Measurements from ENCODE around the gene CRAMP1. TPM values are rescaled to one million over a fixed set of nuclear protein-coding genes. Genes with fewer than 3 reads are reported as not detected.

The CRAMP1 gene
- total RNA-seq, 4 donors from 2014 or later = 5.2 to 9.9 (median 8.0) TPM

DNA sequence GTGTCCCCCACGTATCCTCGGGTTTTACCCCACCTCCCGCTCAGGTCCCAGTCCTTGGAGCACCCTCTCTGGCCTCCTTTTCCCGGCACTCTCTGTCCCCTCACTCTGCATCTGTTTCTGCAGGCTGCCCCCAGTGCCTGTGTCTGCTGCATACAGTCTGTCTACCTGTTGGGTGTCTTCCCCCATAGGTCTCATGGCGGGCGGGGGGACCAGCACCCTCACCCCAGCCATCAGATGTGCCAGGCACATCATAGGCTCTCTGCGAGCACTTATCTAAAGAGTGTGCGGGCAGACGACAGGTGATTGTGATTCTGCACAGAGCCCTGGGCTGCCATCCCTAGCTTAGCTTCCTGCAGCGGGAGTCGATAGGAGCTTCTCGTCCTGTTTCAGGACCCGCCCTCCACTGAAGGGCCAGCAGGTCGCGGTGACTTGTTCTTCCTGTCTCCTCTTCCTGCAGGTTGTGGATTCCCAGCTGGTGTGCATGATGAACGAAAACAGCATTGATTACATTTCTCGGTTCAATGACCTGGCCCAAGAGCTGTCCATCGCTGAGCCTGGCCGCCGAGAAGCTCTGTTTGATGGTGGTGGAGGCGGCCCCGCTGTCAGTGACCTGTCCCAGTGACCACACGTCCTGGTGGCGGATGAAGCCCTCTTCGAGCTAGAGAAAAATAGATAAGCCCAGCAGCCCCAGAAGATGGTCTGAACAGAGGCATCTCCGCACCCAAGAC is 61.4 kb downstream of the CRAMP1 start:
- Histone ChIP-seq H3K27me3 (no peaks in the 10 kb centered on the region), H3K36me3 (peaks cover 29 to 80% (median 43%) of the 10 kb centered on the region in 3 donors), H3K27ac (no peak overlapping the region), H3K4me3 (no peak overlapping the region), H3K4me1 (peaks cover 0 to 9% (median 0%) of the 10 kb centered on the region in 3 donors), H3K9me3 (no peaks in the 10 kb centered on the region)
- intact Hi-C loops (cut with DNase I) = no loop called here
- DNase-seq = no peak
- TF ChIP-seq, protein P1, sequence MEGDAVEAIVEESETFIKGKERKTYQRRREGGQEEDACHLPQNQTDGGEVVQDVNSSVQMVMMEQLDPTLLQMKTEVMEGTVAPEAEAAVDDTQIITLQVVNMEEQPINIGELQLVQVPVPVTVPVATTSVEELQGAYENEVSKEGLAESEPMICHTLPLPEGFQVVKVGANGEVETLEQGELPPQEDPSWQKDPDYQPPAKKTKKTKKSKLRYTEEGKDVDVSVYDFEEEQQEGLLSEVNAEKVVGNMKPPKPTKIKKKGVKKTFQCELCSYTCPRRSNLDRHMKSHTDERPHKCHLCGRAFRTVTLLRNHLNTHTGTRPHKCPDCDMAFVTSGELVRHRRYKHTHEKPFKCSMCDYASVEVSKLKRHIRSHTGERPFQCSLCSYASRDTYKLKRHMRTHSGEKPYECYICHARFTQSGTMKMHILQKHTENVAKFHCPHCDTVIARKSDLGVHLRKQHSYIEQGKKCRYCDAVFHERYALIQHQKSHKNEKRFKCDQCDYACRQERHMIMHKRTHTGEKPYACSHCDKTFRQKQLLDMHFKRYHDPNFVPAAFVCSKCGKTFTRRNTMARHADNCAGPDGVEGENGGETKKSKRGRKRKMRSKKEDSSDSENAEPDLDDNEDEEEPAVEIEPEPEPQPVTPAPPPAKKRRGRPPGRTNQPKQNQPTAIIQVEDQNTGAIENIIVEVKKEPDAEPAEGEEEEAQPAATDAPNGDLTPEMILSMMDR (IDR thresholded peaks at IDR 0.05) = no peak
- no peak for TF ChIP-seq POLR2A (IDR thresholded peaks at IDR 0.05)
- WGBS, 2 donors = 83 to 94% methylated on average over 8 to 18 of the region's 26 CpGs

DNA sequence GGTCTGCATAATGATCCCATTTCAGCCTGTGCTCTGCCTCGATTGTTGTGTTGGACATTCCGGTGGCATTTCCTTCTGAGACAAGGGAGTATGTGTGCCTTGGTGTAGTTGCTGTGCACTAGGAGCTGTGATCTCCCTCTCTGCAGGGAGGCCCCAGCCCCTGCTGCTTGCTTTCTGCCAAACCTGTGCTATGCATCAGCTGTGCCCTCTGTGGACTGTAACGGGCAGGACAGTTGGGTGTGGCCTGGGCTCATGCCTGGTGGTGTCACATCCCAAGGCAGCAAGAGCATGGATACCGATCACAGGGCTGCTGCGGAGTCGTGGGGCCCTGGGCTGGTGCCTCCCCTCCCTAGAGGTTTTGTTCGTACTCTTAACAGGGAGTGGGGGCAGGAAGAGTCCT is 62.1 kb downstream of the CRAMP1 start:
- Histone ChIP-seq H3K9me3 (no peaks in the 10 kb centered on the region), H3K4me1 (peaks cover 4 to 16% (median 5%) of the 10 kb centered on the region in 3 donors), H3K27me3 (no peaks in the 10 kb centered on the region), H3K36me3 (peaks cover 22 to 72% (median 36%) of the 10 kb centered on the region in 3 donors), H3K27ac (no peak overlapping the region), H3K4me3 (no peak overlapping the region)
- no peak for TF ChIP-seq POLR2A (IDR thresholded peaks at IDR 0.05)
- TF ChIP-seq, protein P1 (IDR thresholded peaks at IDR 0.05) = no peak
- DNase-seq = no peak
- WGBS, 2 donors = 90 to 94% methylated on average over 3 to 6 of the region's 7 CpGs
- intact Hi-C loops (cut with DNase I) = no loop called here

DNA sequence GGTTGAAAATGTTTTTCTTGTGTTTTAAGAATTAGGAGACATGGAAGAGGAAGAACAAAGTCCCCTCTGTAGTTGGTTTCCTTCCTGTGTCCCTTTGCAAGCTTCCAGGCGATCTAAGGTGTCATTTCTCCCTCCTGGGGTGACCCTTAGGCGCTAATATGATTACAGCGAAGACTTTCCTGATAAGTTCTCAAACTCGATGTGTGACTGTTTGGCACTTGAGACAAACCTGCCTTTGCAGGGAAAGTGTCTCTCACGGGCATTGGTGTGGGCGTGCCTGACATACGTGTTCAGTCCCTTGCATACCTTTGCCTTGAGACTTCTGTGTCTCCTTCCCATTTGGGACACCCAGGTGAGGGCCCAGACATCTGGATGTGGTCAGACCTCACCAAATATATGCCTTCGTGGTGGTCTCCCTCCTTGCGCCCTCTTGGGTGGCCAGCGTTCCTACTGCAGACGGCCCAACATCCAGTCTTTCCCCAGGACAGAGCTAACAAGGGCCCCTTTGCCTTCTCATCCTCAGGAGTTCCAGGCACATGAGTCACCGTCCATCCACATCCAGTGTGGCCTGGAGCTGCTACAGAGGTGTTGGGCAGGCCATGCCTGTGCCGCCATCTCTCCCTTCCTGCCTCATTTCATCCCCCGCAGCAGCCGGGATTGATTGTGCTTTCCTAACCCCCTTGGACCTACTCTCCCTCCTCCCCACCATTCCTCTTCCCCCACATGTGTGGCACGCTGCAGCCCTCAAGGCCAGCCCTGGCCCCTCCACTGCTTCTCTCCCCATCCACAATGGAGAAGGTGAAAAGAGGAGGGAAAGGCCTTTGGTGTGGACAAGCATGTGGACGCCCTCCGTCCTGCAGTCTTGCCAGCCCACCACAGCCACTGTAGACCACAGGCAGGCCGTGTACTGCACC is 62.8 kb downstream of the CRAMP1 start:
- H3K36me3 ChIP-seq = peaks cover 15 to 65% (median 29%) of the 10 kb centered on the region in 3 donors
- WGBS, 2 donors = 89 to 92% methylated on average over 15 to 19 of the region's 19 CpGs
- intact Hi-C loops (cut with DNase I) = no loop called here
- no peak overlapping the region for H3K4me3 ChIP-seq
- no peak for DNase-seq
- no peak overlapping the region for H3K27ac ChIP-seq
- TF ChIP-seq POLR2A (IDR thresholded peaks at IDR 0.05) = no peak
- TF ChIP-seq, protein P1 (IDR thresholded peaks at IDR 0.05) = no peak
- no peaks in the 10 kb centered on the region for H3K27me3 ChIP-seq
- H3K4me1 ChIP-seq = peaks cover 8 to 23% (median 11%) of the 10 kb centered on the region in 3 donors
- no peaks in the 10 kb centered on the region for H3K9me3 ChIP-seq

DNA sequence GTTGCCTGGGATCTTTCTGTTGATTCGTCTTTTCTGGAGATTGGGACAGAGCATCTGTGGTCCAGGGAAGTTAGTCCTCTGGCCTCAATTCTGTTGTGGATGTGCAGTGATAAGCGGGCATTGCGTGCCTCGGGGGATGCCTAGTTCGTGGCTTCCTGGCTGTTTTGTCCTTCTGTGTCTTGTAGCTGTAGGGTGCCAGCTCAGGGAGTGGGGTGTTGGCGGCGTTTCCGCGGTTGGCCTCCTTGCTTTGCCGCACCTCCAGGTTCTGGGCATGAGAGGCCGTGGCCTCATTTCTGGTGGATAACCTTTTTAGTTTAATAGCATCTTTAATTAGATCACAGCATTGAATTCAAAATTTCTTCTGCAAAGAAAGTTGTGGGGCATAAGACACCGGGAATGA is 64.5 kb downstream of the CRAMP1 start:
- intact Hi-C loops (cut with DNase I) = no loop called here
- 81 to 100% methylated on average over 3 to 6 of the region's 12 CpGs for WGBS, 2 donors
- Histone ChIP-seq H3K27ac (no peak overlapping the region), H3K36me3 (peaks cover 8 to 49% (median 16%) of the 10 kb centered on the region in 3 donors), H3K9me3 (no peaks in the 10 kb centered on the region), H3K4me3 (no peak overlapping the region), H3K27me3 (no peaks in the 10 kb centered on the region), H3K4me1 (peaks cover 13 to 40% (median 17%) of the 10 kb centered on the region in 3 donors)
- no peak for DNase-seq
- TF ChIP-seq POLR2A (IDR thresholded peaks at IDR 0.05) = no peak
- TF ChIP-seq, protein P1 (IDR thresholded peaks at IDR 0.05) = no peak

DNA sequence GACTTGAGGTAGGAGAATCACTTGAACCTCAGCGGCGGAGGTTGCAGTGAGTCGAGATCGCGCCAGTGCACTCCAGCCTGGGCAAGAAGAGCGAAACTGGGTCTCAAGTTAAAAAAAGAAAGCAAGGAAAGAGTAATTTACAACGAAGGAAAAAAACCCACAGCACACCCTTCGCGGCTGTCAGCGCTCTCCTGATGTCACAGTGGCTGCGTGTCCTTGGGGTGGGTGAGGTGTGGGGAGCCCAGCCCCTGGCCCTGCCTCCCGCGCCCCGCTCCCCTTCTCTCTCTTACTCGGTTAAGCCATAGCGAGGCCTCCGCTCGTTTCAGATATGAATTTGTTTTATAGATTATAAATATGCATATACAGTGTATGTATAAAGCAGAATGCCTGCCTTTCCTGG is 65.2 kb downstream of the CRAMP1 start:
- intact Hi-C loops (cut with DNase I) = no loop called here
- Histone ChIP-seq H3K4me3 (peak overlapping the region in 2 of 4 donors; percentile 80 to 94), H3K9me3 (no peaks in the 10 kb centered on the region), H3K27me3 (no peaks in the 10 kb centered on the region), H3K27ac (peak overlapping the region in 3 of 4 donors; percentile 32 to 95 (median 87)), H3K36me3 (peaks cover 8 to 42% (median 10%) of the 10 kb centered on the region in 3 donors), H3K4me1 (peaks cover 13 to 46% (median 17%) of the 10 kb centered on the region in 3 donors)
- WGBS, 2 donors = 87 to 88% methylated on average over 18 of the region's 18 CpGs
- no peak for DNase-seq
- TF ChIP-seq, protein P1 (IDR thresholded peaks at IDR 0.05) = no peak
- TF ChIP-seq POLR2A (IDR thresholded peaks at IDR 0.05) = no peak
